22Rv1 (cell line): Measurements from ENCODE around the gene INPP5A.

ENCODE experiments used
- CTCF ChIP-seq: fragments of 450-650 bp; IDR thresholded peaks from 2 replicates; pipeline ENCODE4 v1.5.1; 2017; ENCODE audit warnings: mild to moderate bottlenecking
- ZFX ChIP-seq: fragments of 450-650 bp; IDR thresholded peaks from 2 replicates; pipeline ENCODE4 v1.6.1; 2017; ENCODE audit warnings: antibody characterized with exemption, borderline replicate concordance

DNA sequence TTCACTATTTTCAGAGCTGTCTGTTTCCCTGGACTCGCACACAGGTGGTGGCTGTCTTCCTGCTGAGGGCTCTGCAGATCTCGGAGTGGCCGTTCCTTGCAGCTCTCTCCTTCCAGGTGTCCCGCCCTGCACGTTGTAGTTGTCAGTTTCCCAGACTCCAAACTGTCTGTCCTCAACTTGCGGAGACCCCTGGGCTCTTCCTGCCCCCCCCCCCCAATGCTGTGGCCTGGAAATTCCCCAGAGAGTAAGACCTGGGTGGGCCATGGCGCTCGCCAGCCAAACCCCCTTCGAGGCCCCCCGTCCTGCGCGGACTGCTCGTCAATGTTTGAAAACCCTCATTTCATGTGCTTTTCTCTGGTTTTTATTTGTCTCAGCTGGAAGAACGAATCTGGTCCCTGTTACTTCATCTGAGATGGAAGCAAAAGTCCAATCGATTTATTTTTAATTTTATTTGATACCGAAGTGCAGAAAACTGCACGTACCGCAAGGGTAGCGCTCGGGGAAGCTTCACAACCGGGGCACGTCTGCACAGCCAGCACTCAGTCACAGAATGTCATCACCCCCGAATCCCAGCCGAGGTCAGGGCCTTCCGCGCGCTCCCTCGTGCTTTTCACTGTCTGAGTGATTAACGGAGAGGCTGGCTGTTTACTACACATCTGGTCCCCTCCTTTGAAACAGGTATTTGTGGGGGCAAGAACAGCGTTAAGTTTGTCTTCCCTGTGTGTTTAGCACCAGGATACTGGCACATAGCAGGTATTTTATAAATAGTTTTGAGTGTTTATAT, 294.8 kb downstream of the INPP5A start:
- no peak for TF ChIP-seq CTCF
- TF ChIP-seq ZFX = no peak
